Calu3 (cell line): ENCODE results near the gene EDC3. TPM values are rescaled to one million over a fixed set of nuclear protein-coding genes. Genes with fewer than 3 reads are reported as not detected.

Experiments used
- BruUV-seq: library from RNA; stranded (reverse); fragments of 400-500 nt; replicated peaks from 2 replicates; lab custom pipeline; 2021; lab: Mats Ljungman, UMichigan
- CTCF ChIA-PET: fragments of 300-600 bp; sonication (Branson Sonifier 250); formaldehyde crosslinking; loops from one replicate; lab custom pipeline; 2022; ENCODE audit warnings: antibody characterized with exemption; lab: Charles Lee
- DNase-seq: peaks from one replicate; pipeline ENCODE4 v3.0.0; 2022
- H3K27ac Mint-ChIP-seq: one replicate; pipeline ENCODE4 v1.8.0; 2022; ENCODE audit warnings: mixed read lengths; ENCODE audit not compliant: unreplicated experiment
- H3K27me3 Mint-ChIP-seq: one replicate; pipeline ENCODE4 v1.8.0; 2022; ENCODE audit warnings: mixed read lengths; ENCODE audit not compliant: unreplicated experiment
- H3K36me3 Mint-ChIP-seq: one replicate; pipeline ENCODE4 v1.8.0; 2022; ENCODE audit warnings: mild to moderate bottlenecking, moderate library complexity, mixed read lengths; ENCODE audit not compliant: insufficient read depth, unreplicated experiment
- H3K4me1 Mint-ChIP-seq: one replicate; pipeline ENCODE4 v1.8.0; 2022; ENCODE audit warnings: mild to moderate bottlenecking, low read depth, mixed read lengths; ENCODE audit not compliant: unreplicated experiment
- H3K4me3 Mint-ChIP-seq: one replicate; pipeline ENCODE4 v1.8.0; 2022; ENCODE audit warnings: mild to moderate bottlenecking, low read depth, moderate library complexity, mixed read lengths; ENCODE audit not compliant: unreplicated experiment
- H3K9me3 Mint-ChIP-seq: one replicate; pipeline ENCODE4 v1.8.0; 2022; ENCODE audit warnings: low read depth, mixed read lengths; ENCODE audit not compliant: unreplicated experiment
- CTCF ChIP-seq: fragments of 200-600 bp; IDR thresholded peaks from one replicate; pipeline ENCODE4 v1.8.0; 2022; ENCODE audit warnings: antibody characterized with exemption; ENCODE audit not compliant: unreplicated experiment
- intact Hi-C: fragments of 100-400 bp; cut with micrococcal nuclease; formaldehyde crosslinking; loops from one replicate; pipeline ENCODE4 v1.10.0; 2022; ENCODE audit not compliant: unreplicated experiment
- total RNA-seq: library from RNA; stranded (reverse); gene quantifications from 2 replicates; pipeline ENCODE4 v1.2.3, GENCODE V29; 2022

EDC3 gene
- total RNA-seq, 1 experiment from 2014 or later = 70.1 TPM

GRCh38 chr15:74651242-74651741 lies 44.5 kb downstream of the EDC3 start:
- intact Hi-C loops = loop anchor here (5.0 kb wide), 1 partner anchor 449 kb away; the partner anchor contains the start of gene STRA6
- no peak for TF ChIP-seq CTCF
- Mint-ChIP-seq H3K36me3 (peaks cover 9% of the 10 kb centered on the region), H3K27me3 (no peaks in the 10 kb centered on the region), H3K4me3 (no peak overlapping the region), H3K27ac (no peak overlapping the region), H3K4me1 (peaks cover 51% of the 10 kb centered on the region), H3K9me3 (no peaks in the 10 kb centered on the region)
- DNase-seq = peak; percentile 25
- no TSS peak for BruUV-seq
- CTCF ChIA-PET = interaction anchor here (0.8 to 1.8 kb wide), 8 partner anchors 9 to 160 kb away, joined by 3 to 6 read pairs (median 3); partner anchors contain the start of gene CYP1A1

GRCh38 chr15:74648051-74648842 lies 47.6 kb downstream of the EDC3 start:
- CTCF ChIA-PET = interaction anchor here (0.7 to 2.2 kb wide), 2 partner anchors 121 to 582 kb away, joined by 3 to 7 read pairs; no protein-coding TSS in a partner anchor
- no peaks in the 10 kb centered on the region for H3K9me3 Mint-ChIP-seq
- BruUV-seq = no TSS peak
- intact Hi-C loops = no loop called here
- H3K27ac Mint-ChIP-seq = no peak overlapping the region
- TF ChIP-seq CTCF = no peak
- H3K4me3 Mint-ChIP-seq = no peak overlapping the region
- no peak for DNase-seq
- peaks cover 4% of the 10 kb centered on the region for H3K36me3 Mint-ChIP-seq
- H3K4me1 Mint-ChIP-seq = peaks cover 46% of the 10 kb centered on the region
- no peaks in the 10 kb centered on the region for H3K27me3 Mint-ChIP-seq

GRCh38 chr15:74646480-74646879 lies 49.3 kb downstream of the EDC3 start:
- CTCF ChIA-PET = interaction anchor here (1.3 to 2.2 kb wide), 2 partner anchors 15 to 123 kb away, joined by 3 to 7 read pairs; no protein-coding TSS in a partner anchor
- no TSS peak for BruUV-seq
- TF ChIP-seq CTCF = no peak
- peaks cover 4% of the 10 kb centered on the region for H3K36me3 Mint-ChIP-seq
- H3K4me1 Mint-ChIP-seq = peaks cover 49% of the 10 kb centered on the region
- DNase-seq = no peak
- H3K9me3 Mint-ChIP-seq = no peaks in the 10 kb centered on the region
- no peak overlapping the region for H3K4me3 Mint-ChIP-seq
- H3K27me3 Mint-ChIP-seq = no peaks in the 10 kb centered on the region
- no peak overlapping the region for H3K27ac Mint-ChIP-seq
- intact Hi-C loops = no loop called here

GRCh38 chr15:74643665-74644204 lies 52.1 kb downstream of the EDC3 start:
- no TSS peak for BruUV-seq
- Mint-ChIP-seq H3K9me3 (no peaks in the 10 kb centered on the region), H3K4me1 (peaks cover 29% of the 10 kb centered on the region), H3K27me3 (no peaks in the 10 kb centered on the region), H3K36me3 (peaks cover 17% of the 10 kb centered on the region), H3K4me3 (no peak overlapping the region), H3K27ac (peak overlapping the region; percentile 46)
- DNase-seq = no peak
- TF ChIP-seq CTCF = no peak
- CTCF ChIA-PET = no interaction called here
- intact Hi-C loops = loop anchor here (2.0 to 5.0 kb wide), 2 partner anchors 49 to 125 kb away; no protein-coding TSS in a partner anchor
